Astrocyte of the spinal cord (primary cell): Measurements from ENCODE around the gene NANS.
"Not testable (repeated sequence)": the region's sequence is repeated elsewhere in the genome, so short reads cannot be mapped to it uniquely, and the experiment has no call there.

Source experiments
- DNase-seq: peaks from one replicate; pipeline ENCODE4 v3.0.0; 2011; ENCODE audit warnings: low read depth, low spot score
- H3K4me3 ChIP-seq: 2 replicates; pipeline ENCODE4 v1.5.1; 2011; ENCODE audit warnings: low read depth, mild to moderate bottlenecking, low read length, moderate library complexity
- CTCF ChIP-seq: IDR thresholded peaks from 2 replicates; pipeline ENCODE4 v1.5.1; 2012; ENCODE audit warnings: low read depth, mild to moderate bottlenecking, low read length, inconsistent platforms
- in situ Hi-C: cut with HindIII; loops from 2 replicates; pipeline ENCODE4 v1.10.0; 2017; ENCODE audit warnings: low sequenced_read_pairs

The NANS gene

GRCh38 chr9:98128316-98128715 is 71.8 kb downstream of the NANS start:
- no peak for TF ChIP-seq CTCF
- no peak for DNase-seq
- no peak overlapping the region for H3K4me3 ChIP-seq
- in situ Hi-C loops, result no loop called here

- no peak for DNase-seq
- in situ Hi-C loops, result no loop called here
- no peak for TF ChIP-seq CTCF
- H3K4me3 ChIP-seq, result no peak overlapping the region
Observed at GRCh38 chr9:98129451-98129881, 72.9 kb downstream of the NANS start.

- H3K4me3 ChIP-seq, DNase-seq, in situ Hi-C loops: not testable (repeated sequence)
Observed at GRCh38 chr9:98130060-98130459, 73.5 kb downstream of the NANS start.

GRCh38 chr9:98130576-98131228 is 74.2 kb downstream of the NANS start:
- TF ChIP-seq CTCF, result no peak
- in situ Hi-C loops, result no loop called here
- no peak for DNase-seq
- no peak overlapping the region for H3K4me3 ChIP-seq

- no peak for TF ChIP-seq CTCF
- DNase-seq, result no peak
- H3K4me3 ChIP-seq, result no peak overlapping the region
- in situ Hi-C loops, result no loop called here
Observed at GRCh38 chr9:98132158-98132557, 75.6 kb downstream of the NANS start.
